HG03139 (cell line): ENCODE data around the gene PRND.
"Not testable (repeated sequence)": the region's sequence is repeated elsewhere in the genome, so short reads cannot be mapped to it uniquely, and the experiment has no call there.

Source experiments
- ATAC-seq: cut with Tn5 transposase; IDR thresholded peaks from one replicate; pipeline ENCODE4 v1.9.1; 2021; ENCODE audit not compliant: unreplicated experiment

Gene PRND

GRCh38 chr20:4708036-4708435 is 13.7 kb upstream of the PRND start:
- no peak for ATAC-seq

- ATAC-seq = no peak
Measured at GRCh38 chr20:4708856-4709255, 12.9 kb upstream of the PRND start.

- ATAC-seq = no peak
Measured at GRCh38 chr20:4709261-4710105, 12.2 kb upstream of the PRND start.

GRCh38 chr20:4710106-4710475 is 11.6 kb upstream of the PRND start:
- no peak for ATAC-seq

- ATAC-seq = no peak
Measured at GRCh38 chr20:4711511-4711910, 10.2 kb upstream of the PRND start.

- ATAC-seq = no peak
Measured at GRCh38 chr20:4713401-4713800, 8.3 kb upstream of the PRND start.

GRCh38 chr20:4714818-4715217 is 6.9 kb upstream of the PRND start:
- no peak for ATAC-seq

GRCh38 chr20:4717816-4718570 is 3.7 kb upstream of the PRND start:
- no peak for ATAC-seq

GRCh38 chr20:4719190-4719589 is 2.5 kb upstream of the PRND start:
- no peak for ATAC-seq

- ATAC-seq = peak; percentile 87
Measured at GRCh38 chr20:4720041-4720976, 1.4 kb upstream of the PRND start.

GRCh38 chr20:4720977-4721349 is 746 bp upstream of the PRND start:
- no peak for ATAC-seq

GRCh38 chr20:4722571-4722970 is 862 bp downstream of the PRND start:
- ATAC-seq = no peak

- no peak for ATAC-seq
Measured at GRCh38 chr20:4722993-4723392, 1.3 kb downstream of the PRND start.

- ATAC-seq = not testable (repeated sequence)
Measured at GRCh38 chr20:4723553-4723952, 1.8 kb downstream of the PRND start.

- ATAC-seq = no peak
Measured at GRCh38 chr20:4724459-4725262, 3.0 kb downstream of the PRND start.

GRCh38 chr20:4725263-4725550 is 3.5 kb downstream of the PRND start:
- ATAC-seq = no peak

GRCh38 chr20:4726710-4727397 is 5.1 kb downstream of the PRND start:
- ATAC-seq = no peak

GRCh38 chr20:4728120-4728760 is 6.5 kb downstream of the PRND start:
- no peak for ATAC-seq

GRCh38 chr20:4729265-4729664 is 7.6 kb downstream of the PRND start:
- ATAC-seq = no peak

- no peak for ATAC-seq
Measured at GRCh38 chr20:4730780-4731179, 9.1 kb downstream of the PRND start.
